Neural crest cell (in vitro differentiated cells): ENCODE data around the gene SCAMP5. TPM values are rescaled to one million over a fixed set of nuclear protein-coding genes. Genes with fewer than 3 reads are reported as not detected.
A peak's percentile ranks its signal among the peaks of the same experiment; 100 is the strongest.

Experiments used
- DNase-seq: peaks from one replicate; pipeline ENCODE4 v3.0.0; 2021; ENCODE audit warnings: low read depth, mixed read lengths, low spot score
- H3K27ac Mint-ChIP-seq: one replicate; pipeline ENCODE4 v1.8.0; 2021; ENCODE audit warnings: mild to moderate bottlenecking, mixed read lengths; ENCODE audit not compliant: unreplicated experiment
- H3K27me3 Mint-ChIP-seq: 2 replicates; pipeline ENCODE4 v1.8.0; 2021; ENCODE audit warnings: low read depth, mild to moderate bottlenecking, mixed read lengths
- H3K36me3 Mint-ChIP-seq: 2 replicates; pipeline ENCODE4 v1.8.0; 2021; ENCODE audit warnings: low read depth, mild to moderate bottlenecking, mixed read lengths
- H3K4me1 Mint-ChIP-seq: 2 replicates; pipeline ENCODE4 v1.8.0; 2021; ENCODE audit warnings: mixed read lengths
- H3K4me3 Mint-ChIP-seq: one replicate; pipeline ENCODE4 v1.8.0; 2021; ENCODE audit warnings: mild to moderate bottlenecking, mixed read lengths
- H3K9me3 Mint-ChIP-seq: 2 replicates; pipeline ENCODE4 v1.8.0; 2021; ENCODE audit warnings: mixed read lengths
- total RNA-seq: library from RNA; stranded (reverse); gene quantifications from 2 replicates; pipeline ENCODE4 v1.2.1, GENCODE V29; 2021
- TF ChIP-seq, protein P1 (sequence below): fragments of 200-600 bp; sonication (generic); conservative IDR thresholded peaks from 2 replicates; pipeline ENCODE4 v1.5.0; 2021; ENCODE audit warnings: antibody characterized with exemption, mild to moderate bottlenecking

Gene SCAMP5
- total RNA-seq, 1 donor from 2014 or later = 39.4 TPM

DNA sequence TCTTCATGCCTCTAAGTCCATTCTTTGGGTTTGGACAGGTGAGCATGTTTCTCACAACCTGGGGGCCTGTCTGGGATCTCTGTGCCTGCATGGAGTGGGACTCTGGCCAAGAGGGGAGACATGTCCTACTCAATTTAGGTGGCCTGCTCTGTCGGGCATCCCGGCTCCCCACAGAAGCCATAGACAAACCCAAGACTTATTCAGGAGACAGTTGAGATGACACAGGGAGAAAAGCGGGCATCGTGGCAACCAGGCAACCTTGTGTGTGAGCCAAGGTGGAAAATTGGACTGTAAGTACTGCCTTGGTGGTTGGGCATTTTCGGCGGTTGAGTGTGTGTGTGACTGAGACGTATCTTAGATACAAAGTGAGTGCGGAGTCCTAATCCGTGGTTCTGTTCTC is 68.5 kb downstream of the SCAMP5 start:
- no peaks in the 10 kb centered on the region for H3K27me3 Mint-ChIP-seq
- DNase-seq = no peak
- H3K36me3 Mint-ChIP-seq = peaks cover 10% of the 10 kb centered on the region
- TF ChIP-seq, protein P1, sequence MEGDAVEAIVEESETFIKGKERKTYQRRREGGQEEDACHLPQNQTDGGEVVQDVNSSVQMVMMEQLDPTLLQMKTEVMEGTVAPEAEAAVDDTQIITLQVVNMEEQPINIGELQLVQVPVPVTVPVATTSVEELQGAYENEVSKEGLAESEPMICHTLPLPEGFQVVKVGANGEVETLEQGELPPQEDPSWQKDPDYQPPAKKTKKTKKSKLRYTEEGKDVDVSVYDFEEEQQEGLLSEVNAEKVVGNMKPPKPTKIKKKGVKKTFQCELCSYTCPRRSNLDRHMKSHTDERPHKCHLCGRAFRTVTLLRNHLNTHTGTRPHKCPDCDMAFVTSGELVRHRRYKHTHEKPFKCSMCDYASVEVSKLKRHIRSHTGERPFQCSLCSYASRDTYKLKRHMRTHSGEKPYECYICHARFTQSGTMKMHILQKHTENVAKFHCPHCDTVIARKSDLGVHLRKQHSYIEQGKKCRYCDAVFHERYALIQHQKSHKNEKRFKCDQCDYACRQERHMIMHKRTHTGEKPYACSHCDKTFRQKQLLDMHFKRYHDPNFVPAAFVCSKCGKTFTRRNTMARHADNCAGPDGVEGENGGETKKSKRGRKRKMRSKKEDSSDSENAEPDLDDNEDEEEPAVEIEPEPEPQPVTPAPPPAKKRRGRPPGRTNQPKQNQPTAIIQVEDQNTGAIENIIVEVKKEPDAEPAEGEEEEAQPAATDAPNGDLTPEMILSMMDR = no peak
- H3K4me1 Mint-ChIP-seq = peaks cover 5% of the 10 kb centered on the region
- no peak overlapping the region for H3K27ac Mint-ChIP-seq
- no peak overlapping the region for H3K4me3 Mint-ChIP-seq
- H3K9me3 Mint-ChIP-seq = peaks cover 10% of the 10 kb centered on the region

DNA sequence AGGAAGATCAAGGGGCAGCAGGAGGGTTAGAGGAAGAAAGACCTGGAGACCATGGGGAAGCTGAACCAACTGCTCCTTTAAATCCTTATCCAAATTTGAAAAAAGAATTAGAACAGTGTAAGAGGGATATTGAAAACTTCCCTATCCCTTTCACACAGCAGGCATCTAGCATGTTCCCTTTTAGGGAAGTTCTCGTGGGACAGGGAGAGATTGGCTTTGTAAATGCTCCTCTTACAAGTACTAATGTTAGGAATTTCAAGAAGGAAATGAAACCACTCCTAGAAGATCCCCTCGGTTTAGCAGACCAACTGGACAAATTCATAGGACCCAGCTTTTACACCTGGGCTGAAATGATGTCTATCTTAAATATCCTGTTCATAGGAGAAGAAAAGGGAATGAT is 69.5 kb downstream of the SCAMP5 start:
- H3K27ac Mint-ChIP-seq = no peak overlapping the region

DNA sequence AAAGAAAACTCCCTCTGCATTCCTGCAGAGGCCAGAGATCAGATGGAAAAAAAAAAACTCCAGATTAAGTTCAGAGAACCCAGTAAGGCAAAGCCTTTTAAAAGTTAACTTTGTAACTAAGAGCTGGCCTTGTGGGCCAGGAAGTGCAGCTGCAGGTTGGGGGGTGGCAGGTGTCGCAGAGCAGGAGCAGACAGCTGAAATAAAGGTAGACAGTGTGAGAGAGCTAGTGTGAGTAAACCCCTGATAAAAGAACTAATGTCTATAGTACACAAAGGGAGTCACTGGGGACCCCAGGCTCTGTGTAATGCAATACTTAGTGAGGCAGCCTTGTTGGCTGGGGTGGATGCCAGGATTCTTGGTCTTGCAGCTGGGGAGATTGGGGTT is 70.1 kb downstream of the SCAMP5 start:
- no peaks in the 10 kb centered on the region for H3K27me3 Mint-ChIP-seq
- no peak overlapping the region for H3K27ac Mint-ChIP-seq
- H3K4me1 Mint-ChIP-seq = peaks cover 5% of the 10 kb centered on the region
- peaks cover 10% of the 10 kb centered on the region for H3K36me3 Mint-ChIP-seq
- no peak for DNase-seq
- H3K4me3 Mint-ChIP-seq = no peak overlapping the region
- TF ChIP-seq, protein P1 = no peak
- H3K9me3 Mint-ChIP-seq = peaks cover 10% of the 10 kb centered on the region

More for the DNA sequence above, 69.5 kb downstream of the SCAMP5 start:
- no peaks in the 10 kb centered on the region for H3K27me3 Mint-ChIP-seq
- no peak overlapping the region for H3K4me3 Mint-ChIP-seq
- H3K36me3 Mint-ChIP-seq = peaks cover 10% of the 10 kb centered on the region
- DNase-seq = no peak
- peaks cover 5% of the 10 kb centered on the region for H3K4me1 Mint-ChIP-seq
- TF ChIP-seq, protein P1 = no peak
- H3K9me3 Mint-ChIP-seq = peaks cover 10% of the 10 kb centered on the region

DNA sequence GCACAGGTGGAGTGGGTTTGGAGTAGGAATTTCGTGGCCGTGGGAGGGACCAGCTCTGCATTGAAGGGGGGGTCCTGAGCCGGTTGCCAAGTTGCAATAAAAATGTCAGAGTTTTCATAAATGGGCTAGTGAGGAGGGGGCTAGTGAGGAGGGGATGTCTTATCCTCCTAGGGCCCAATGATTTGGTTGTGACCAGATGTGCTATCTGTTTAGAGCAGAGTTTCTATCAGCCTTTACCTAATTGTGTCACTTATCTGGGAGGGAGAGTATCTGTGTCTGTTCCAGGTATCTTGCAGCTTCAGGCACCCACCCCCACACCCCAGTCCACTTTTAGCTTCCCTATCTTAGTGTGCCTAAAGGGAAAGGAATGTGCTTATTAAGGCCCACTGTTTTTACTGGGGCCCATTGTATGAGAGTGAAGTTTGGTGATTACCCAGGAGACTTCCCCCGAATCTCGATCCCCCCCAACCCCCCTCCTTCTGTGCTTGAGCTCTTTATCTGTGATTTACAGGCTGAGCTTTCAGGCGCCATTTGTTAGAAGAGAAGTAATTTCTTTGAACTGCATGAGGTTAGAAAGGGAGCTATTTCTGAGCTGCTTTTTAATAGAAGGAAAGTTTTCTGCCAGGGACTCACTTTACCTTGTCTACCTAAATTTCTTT is 70.6 kb downstream of the SCAMP5 start:
- TF ChIP-seq, protein P1 = no peak
- Mint-ChIP-seq H3K27ac (peak overlapping the region; percentile 7), H3K9me3 (peaks cover 10% of the 10 kb centered on the region), H3K4me3 (no peak overlapping the region), H3K4me1 (peaks cover 4% of the 10 kb centered on the region), H3K36me3 (peaks cover 10% of the 10 kb centered on the region), H3K27me3 (no peaks in the 10 kb centered on the region)
- DNase-seq = no peak

DNA sequence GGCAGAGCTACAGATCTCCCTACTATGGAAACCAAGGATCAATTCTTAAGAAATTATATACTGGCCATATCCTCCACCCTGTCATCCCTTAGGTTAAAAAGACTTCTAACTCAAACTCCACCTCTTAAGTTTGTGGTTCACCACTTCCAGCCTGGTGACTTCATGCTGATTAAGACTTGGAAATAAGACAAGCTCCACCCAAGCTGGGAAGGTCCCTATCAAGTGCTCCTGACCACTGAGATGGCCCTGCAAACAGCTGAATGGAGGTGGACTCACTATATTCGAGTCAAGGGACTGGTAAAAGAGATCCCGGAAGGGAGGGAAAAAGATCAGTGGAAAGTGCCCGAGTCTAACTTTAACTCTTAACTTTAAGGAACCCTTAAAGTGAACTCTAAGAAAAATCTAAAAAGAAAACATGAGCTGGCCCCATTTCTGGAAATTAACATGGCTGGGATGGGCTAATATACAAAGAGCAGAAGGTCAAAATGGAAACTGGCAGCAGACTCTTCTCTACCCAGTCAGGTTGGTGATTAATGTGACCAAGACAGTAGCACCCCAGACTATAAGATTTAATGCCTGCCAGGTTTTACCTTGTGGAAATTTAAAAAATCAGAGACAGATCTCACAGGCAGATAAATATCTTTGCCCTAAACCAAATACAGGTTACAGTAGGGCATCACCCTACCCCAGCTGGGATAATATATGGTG is 71.9 kb downstream of the SCAMP5 start:
- peaks cover 10% of the 10 kb centered on the region for H3K36me3 Mint-ChIP-seq
- H3K27me3 Mint-ChIP-seq = no peaks in the 10 kb centered on the region
- no peak for DNase-seq
- no peaks in the 10 kb centered on the region for H3K4me1 Mint-ChIP-seq
- H3K27ac Mint-ChIP-seq = no peak overlapping the region
- TF ChIP-seq, protein P1 = no peak
- H3K9me3 Mint-ChIP-seq = peaks cover 10% of the 10 kb centered on the region
- H3K4me3 Mint-ChIP-seq = no peak overlapping the region
